OCI-LY7 (cell line): ENCODE measurements around the gene CAMKV.

Experiments
- CTCF ChIP-seq: fragments of 200-600 bp; sonication (generic); conservative IDR thresholded peaks from 2 replicates; pipeline ENCODE4 v1.5.1; 2014; ENCODE audit warnings: mild to moderate bottlenecking, antibody characterized with exemption, low read length, moderate library complexity, mixed read lengths
- EZH2phosphoT487 ChIP-seq: fragments of 200-600 bp; sonication (generic); IDR thresholded peaks from 2 replicates; pipeline ENCODE4 v1.6.1; 2018; ENCODE audit warnings: low read depth, borderline replicate concordance, mild to moderate bottlenecking, mixed run types, antibody characterized with exemption, low read length, moderate library complexity, mixed read lengths

- TF ChIP-seq CTCF (no peak), EZH2phosphoT487 (no peak)
Measured at GRCh38 chr3:49871531-49872153, 1.9 kb upstream of the CAMKV start.
